NCI-H774 (cell line): ENCODE data around the gene CHAF1A.

Source experiments
- DNase-seq: peaks from one replicate; lab custom pipeline; 2025; lab: John Stamatoyannopoulos, UW

The CHAF1A gene

GRCh38 chr19:4366666-4367335 is 35.6 kb upstream of the CHAF1A start:
- DNase-seq = no peak

GRCh38 chr19:4367336-4367723 is 35.1 kb upstream of the CHAF1A start:
- no peak for DNase-seq

- DNase-seq = no peak
Measured at GRCh38 chr19:4367781-4368127, 34.7 kb upstream of the CHAF1A start.

GRCh38 chr19:4368128-4368820 is 34.2 kb upstream of the CHAF1A start:
- no peak for DNase-seq

GRCh38 chr19:4369109-4369887 is 33.1 kb upstream of the CHAF1A start:
- no peak for DNase-seq

DNA sequence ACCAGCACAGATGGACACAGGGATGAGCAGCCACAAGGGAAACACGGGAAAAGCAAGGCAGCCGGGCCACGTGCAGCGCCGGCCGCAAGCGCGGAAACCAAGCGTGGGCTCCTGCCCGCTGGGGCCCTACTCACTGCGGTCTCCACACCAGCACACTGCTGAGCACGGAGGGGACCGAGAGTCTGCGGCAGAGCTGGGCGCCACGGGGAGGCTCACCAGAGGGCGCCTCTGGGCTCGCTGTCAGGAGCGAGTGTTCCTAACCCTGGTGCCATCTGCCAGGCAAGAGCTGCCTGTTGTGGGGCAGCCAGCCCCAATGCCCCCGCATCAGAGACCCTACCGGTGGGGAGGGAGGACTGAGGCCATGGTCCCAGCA is 32.6 kb upstream of the CHAF1A start:
- no peak for DNase-seq

DNA sequence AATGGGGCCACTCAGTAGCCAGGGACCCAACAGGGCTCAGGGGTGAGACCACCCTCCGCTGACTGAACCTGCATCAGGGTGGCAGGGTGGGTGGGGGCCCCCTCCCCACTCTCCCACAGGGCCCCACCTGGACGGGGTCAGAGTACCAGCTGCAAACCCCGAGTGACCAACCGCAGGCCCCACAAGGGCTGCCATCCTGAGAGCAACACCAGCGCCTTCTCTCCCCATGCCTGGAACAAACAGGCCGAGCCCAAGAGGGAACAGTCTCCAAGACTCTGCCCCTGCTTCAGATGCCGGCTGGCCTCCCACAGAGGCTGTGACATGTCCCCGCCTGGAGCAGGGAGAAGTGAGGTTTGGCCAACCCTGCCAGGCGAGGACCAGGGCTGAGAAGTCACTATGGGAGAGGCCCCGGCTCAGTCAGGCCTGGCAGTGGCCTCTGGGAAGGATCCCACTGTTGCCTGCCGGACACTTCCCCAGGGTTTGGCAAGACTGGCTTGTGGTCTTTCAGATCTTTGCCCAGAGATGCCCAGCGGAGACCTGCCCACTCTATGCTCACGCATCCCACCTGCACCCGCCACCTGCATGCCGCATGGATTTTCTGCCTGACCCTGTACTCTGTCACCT is 31.9 kb upstream of the CHAF1A start:
- DNase-seq = no peak

GRCh38 chr19:4371247-4372164 is 30.9 kb upstream of the CHAF1A start:
- no peak for DNase-seq

GRCh38 chr19:4372165-4373012 is 30.1 kb upstream of the CHAF1A start:
- DNase-seq = no peak

DNA sequence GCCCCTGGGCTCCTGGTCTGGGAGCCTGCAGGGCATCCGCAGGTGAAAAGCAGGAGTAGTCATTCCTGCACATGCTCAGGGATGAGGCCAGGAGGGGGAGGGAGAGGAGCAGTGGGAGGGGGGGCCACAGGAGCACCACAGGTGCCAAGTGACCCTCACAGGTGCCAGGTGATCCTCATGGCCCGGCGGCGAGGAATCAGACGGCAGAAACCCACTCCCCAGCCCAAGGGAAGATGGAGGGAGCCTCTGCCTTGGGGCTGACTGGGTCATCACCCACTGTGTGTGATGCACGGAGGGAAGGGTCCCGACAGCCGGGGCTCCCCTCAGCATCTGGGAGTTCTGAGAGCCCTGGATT is 29.4 kb upstream of the CHAF1A start:
- DNase-seq = no peak

DNA sequence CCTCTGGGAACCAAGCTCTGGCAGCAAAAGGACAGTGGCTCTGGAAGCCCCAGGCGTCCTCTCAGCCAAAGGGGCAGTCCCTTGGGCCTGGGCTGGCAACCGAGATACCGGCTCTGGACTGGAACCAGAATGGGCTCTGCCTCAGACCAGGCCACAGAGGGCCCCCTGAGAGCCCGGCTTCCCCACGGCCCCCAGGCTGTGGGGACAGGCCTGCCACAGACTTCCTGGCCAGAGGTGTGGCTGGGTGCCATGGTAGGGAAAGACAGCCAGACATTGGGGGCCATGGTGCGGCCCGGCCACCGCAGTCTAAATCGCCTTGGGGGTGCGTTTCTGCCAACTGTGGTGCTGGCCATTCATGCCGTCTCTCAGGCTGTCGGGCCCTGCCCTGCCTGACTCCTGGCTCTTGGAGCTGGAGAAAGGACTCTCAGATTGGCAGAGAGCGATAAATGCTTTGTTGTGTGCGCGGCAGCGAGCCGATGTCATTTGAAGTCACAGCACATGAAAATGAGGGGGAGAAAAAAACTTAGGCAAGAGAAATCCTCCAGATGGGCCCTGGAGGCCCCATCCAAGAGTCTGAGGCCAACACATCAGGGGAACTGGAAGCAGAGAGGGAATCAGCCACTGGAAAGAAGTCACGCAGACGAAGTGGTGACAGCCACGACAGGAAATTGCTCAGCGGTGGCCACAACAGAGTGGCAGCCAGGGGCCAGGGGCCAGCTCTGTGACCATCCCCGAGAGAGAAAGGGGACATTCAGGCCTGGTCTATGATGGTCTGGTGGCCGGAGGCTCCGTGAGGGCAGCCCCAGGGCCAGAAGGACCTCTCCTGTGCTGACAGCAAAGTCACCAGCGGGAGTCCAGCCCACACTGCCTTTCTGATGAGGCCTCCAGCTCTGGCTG is 28.6 kb upstream of the CHAF1A start:
- DNase-seq = no peak

- no peak for DNase-seq
Measured at GRCh38 chr19:4374498-4375163, 27.8 kb upstream of the CHAF1A start.

- DNase-seq = no peak
Measured at GRCh38 chr19:4375164-4376027, 27.0 kb upstream of the CHAF1A start.

GRCh38 chr19:4376028-4376670 is 26.3 kb upstream of the CHAF1A start:
- no peak for DNase-seq

- DNase-seq = no peak
Measured at GRCh38 chr19:4376671-4376990, 25.8 kb upstream of the CHAF1A start.

- no peak for DNase-seq
Measured at GRCh38 chr19:4376991-4377781, 25.3 kb upstream of the CHAF1A start.

DNA sequence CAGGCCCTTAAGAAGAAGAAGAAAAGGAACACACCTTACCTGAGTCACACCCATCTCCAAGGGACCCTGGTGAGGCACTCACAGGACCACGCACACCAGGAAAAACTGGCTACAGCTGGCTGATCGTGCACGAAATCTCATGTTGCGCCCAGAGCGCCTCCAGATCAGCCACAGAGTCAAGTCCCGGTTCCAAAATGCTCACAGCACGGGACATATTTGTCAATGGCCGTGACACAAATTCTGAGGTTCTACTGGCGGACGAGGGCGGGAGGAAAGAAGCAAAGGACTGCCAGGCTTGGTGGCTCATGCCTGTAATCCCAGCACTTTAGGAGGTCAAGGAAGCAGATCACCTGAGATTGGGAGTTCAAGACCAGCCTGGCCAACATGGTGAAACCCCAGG is 23.6 kb upstream of the CHAF1A start:
- DNase-seq = no peak
